Upper lobe of left lung (tissue), 4 donors: ENCODE data around the gene RNASE8.

Experiments used
- EP300 ChIP-seq, 4 donors: sonication (generic); formaldehyde crosslinking; IDR thresholded peaks; one replicate each; pipeline ENCODE4 v1.5.1; 2017; ENCODE audit warnings: antibody characterized with exemption in 4 of 4, control low read depth in 2 of 4
- POLR2A ChIP-seq, 4 donors: fragments of 450-650 bp; IDR thresholded peaks; one replicate each; pipeline ENCODE4 v1.5.1; 2016 to 2017; ENCODE audit warnings: antibody characterized with exemption in 4 of 4, mild to moderate bottlenecking in 2 of 4
- POLR2AphosphoS5 ChIP-seq, 2 donors: sonication (generic); formaldehyde crosslinking; IDR thresholded peaks; one replicate each; pipeline ENCODE4 v1.5.1; 2017; ENCODE audit warnings: antibody characterized with exemption in 2 of 2
- TF ChIP-seq, protein P1 (sequence below), 6 experiments: fragments of 450-650 bp in 4 of 6; fragments of 200-600 bp in 2 of 6; sonication (generic) in 2 of 6; IDR thresholded peaks; one replicate each; pipeline ENCODE4 v1.5.1; 2016 to 2019; ENCODE audit warnings: antibody characterized with exemption in 6 of 6

DNA sequence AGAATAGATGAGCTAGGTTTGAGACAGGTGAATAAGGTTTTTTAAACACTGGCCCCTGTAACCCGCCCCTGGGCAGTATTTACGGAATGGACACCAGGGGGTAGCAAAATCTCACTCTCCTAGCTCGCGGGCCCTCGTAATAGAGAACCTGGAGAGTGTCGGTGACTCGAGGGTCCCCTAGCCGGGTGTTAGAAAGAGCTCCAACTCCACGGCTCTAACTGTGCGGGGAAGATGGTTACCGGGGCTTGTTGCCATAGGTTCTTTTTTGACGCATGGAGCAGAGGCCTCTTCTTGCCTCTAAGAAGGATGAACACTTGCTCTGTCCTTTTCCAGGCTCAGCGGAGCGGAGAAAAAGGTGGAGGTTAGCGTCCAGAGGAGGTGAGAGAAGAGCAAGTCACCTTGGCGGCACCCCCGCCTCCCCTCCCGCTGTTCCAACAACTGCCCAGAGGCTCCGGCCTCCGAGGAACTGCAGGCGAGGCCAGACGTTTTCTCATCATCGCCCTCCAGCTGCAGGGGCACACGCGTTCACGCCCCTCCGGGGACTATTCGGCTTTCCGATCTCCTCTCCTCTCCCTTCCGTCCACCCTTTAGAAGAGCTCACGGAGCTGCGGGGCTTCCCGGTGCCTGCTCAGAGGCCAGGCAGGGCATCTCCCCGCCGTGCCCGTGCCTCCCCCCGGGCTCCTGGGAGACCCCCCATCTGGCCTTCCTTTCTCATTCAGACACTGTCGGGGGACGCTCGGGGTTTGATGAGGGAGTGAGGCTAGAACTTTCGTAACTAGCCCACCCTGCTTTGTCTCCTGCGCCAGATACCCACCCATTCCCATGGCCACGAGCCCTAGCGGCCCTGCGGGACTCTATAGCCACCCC is 11.1 kb downstream of the RNASE8 start:
- no peak for TF ChIP-seq POLR2AphosphoS5 (IDR thresholded peaks at IDR 0.05)
- TF ChIP-seq POLR2A (IDR thresholded peaks at IDR 0.05) = no peak
- TF ChIP-seq, protein P1, sequence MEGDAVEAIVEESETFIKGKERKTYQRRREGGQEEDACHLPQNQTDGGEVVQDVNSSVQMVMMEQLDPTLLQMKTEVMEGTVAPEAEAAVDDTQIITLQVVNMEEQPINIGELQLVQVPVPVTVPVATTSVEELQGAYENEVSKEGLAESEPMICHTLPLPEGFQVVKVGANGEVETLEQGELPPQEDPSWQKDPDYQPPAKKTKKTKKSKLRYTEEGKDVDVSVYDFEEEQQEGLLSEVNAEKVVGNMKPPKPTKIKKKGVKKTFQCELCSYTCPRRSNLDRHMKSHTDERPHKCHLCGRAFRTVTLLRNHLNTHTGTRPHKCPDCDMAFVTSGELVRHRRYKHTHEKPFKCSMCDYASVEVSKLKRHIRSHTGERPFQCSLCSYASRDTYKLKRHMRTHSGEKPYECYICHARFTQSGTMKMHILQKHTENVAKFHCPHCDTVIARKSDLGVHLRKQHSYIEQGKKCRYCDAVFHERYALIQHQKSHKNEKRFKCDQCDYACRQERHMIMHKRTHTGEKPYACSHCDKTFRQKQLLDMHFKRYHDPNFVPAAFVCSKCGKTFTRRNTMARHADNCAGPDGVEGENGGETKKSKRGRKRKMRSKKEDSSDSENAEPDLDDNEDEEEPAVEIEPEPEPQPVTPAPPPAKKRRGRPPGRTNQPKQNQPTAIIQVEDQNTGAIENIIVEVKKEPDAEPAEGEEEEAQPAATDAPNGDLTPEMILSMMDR (IDR thresholded peaks at IDR 0.05) = peak; percentile 41 to 68 (median 58)
- no peak for TF ChIP-seq EP300 (IDR thresholded peaks at IDR 0.05)
